GM19455 (cell line): ENCODE data around the gene CLEC7A.

Experiments used
- ATAC-seq: cut with Tn5 transposase; IDR thresholded peaks from one replicate; pipeline ENCODE4 v1.9.1; 2021; ENCODE audit not compliant: unreplicated experiment

Gene CLEC7A

DNA sequence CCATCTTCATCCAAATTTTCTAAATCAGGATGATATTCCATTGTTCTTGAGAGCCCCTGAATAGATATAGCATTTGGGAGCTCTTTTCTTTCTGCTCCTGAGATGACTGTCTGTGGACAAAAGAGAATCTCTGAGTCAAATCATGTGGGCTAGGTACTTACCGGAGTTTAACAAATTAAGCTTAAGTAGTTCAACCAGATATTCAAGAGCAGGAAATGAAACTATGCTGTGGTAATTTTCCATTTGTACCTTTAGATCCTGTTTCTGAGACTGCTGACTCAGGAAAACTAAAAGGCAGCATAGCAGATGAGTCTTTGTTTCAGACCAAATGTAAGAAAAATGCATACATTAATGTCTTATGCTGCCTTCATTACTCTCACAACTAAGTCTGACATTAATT, at the start of gene CLEC7A:
TSS of gene CLEC7A (minus strand) at position 158 of the 400 bp plus-strand sequence. CDS start at position 41, 117 bp downstream.
- no peak for ATAC-seq

- ATAC-seq = no peak
Measured at GRCh38 chr12:10179776-10180181, 49.8 kb upstream of the CLEC7A start.

GRCh38 chr12:10178821-10179220, 48.8 kb upstream of the CLEC7A start, which contains the start of gene TMEM52B:
TSS of gene TMEM52B (plus strand) at chr12:10179032. CDS start at chr12:10179575, 543 bp downstream.
- ATAC-seq = no peak

GRCh38 chr12:10175846-10176636, 46.0 kb upstream of the CLEC7A start:
- ATAC-seq = no peak

GRCh38 chr12:10174986-10175614, 45.1 kb upstream of the CLEC7A start:
- ATAC-seq = no peak

- no peak for ATAC-seq
Measured at GRCh38 chr12:10171973-10172728, 42.2 kb upstream of the CLEC7A start, which contains the start of gene OLR1. TSS of gene OLR1 (minus strand) at chr12:10172132. CDS start at chr12:10172077, 55 bp downstream.

GRCh38 chr12:10170216-10170615, 40.2 kb upstream of the CLEC7A start:
- no peak for ATAC-seq

- no peak for ATAC-seq
Measured at GRCh38 chr12:10169104-10169503, 39.1 kb upstream of the CLEC7A start.

- ATAC-seq = no peak
Measured at GRCh38 chr12:10167599-10167998, 37.6 kb upstream of the CLEC7A start.

- ATAC-seq = no peak
Measured at GRCh38 chr12:10165421-10165820, 35.4 kb upstream of the CLEC7A start.

DNA sequence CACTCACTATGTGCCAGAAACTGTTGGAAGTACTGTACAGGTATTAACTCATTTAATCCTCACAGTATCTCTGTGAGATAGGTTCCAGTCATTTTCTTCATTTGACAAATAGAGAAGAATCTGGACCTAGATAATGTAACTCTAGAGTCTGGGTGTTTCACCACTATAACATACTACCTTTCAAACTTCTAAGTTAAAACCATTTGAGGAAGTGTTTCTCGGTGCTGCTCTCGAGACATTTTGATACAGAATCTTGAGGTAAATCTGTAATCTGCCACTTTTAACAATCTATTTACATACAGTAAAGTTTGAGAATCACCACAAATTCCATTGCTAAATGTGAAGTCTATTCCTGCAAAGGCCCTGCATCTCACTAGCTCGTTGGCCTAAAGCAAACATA, 33.1 kb upstream of the CLEC7A start:
- ATAC-seq = no peak

GRCh38 chr12:10160617-10161385, 30.8 kb upstream of the CLEC7A start:
- ATAC-seq = no peak

GRCh38 chr12:10159280-10159679, 29.3 kb upstream of the CLEC7A start:
- no peak for ATAC-seq

- ATAC-seq = no peak
Measured at GRCh38 chr12:10158406-10158805, 28.4 kb upstream of the CLEC7A start.

DNA sequence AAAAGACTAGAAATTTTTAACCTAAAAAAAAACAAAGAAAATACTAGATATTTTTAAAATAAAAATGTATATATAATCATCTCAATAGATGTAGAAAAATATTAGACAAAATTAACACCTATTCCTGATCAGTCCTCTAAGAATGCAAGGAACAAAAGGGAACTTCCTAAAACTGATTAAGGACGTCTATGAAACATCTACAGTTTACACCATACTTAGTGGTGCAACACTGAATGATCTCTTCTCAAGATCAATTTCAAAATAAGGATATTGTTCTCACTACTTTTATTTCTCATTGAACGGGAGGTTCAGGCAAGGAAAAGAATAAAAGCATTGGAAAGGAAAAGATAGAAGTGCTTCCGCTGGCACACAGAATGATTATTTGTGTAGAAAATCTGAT, 26.0 kb upstream of the CLEC7A start:
- no peak for ATAC-seq

DNA sequence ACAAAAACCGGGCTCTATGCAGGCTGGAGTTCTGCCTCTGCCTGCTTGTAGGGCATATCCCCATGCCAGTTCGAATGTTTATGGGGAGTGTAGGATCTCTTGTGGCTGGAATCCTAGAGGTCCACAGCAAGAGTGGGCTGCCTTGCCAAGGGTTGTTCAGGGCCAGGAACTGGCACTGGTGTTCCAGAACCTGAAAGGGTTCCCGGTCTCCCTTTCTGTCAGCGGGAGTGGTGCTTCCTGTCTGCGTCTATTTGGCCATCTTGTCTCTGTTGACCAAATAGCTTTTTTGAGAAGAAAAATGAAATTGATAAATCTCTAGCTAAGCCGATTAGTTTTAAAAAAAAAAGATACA, 24.1 kb upstream of the CLEC7A start:
- ATAC-seq = no peak

GRCh38 chr12:10153271-10154144, 23.5 kb upstream of the CLEC7A start:
- peak; percentile 66 for ATAC-seq

DNA sequence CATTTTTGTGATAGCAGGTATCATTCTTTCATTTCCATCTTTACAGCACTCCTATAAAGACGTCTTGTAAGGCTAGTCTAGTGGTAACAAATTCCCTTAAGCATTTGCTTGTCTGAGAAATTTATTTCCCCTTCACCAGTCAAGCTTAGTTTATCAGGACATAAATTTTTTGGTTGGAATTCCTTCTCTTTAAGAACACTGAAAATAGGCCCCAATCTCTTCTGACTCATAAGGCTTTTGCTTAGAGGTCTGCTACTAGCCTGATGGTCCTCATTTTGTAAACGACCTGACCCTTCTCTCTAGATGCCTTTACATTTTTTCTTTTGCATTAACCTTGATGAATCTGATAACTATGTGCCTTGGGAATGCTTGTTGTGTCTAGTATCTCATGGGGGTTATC, 21.6 kb upstream of the CLEC7A start:
- ATAC-seq = no peak

- ATAC-seq = peak; percentile 70
Measured at GRCh38 chr12:10147714-10148403, 17.9 kb upstream of the CLEC7A start.
